WERI-Rb-1 (cell line): ENCODE results near the gene ODAD4.

Experiments
- DNase-seq: peaks from one replicate; pipeline ENCODE4 v3.0.0-alpha.2; 2020
- H3K27ac ChIP-seq: fragments of 250-450 bp; sonication (Bioruptor Pico); 2 replicates; pipeline ENCODE4 v1.5.1; 2020; ENCODE audit warnings: mild to moderate bottlenecking, moderate library complexity
- H3K27me3 ChIP-seq: fragments of 250-450 bp; sonication (Bioruptor Pico); 2 replicates; pipeline ENCODE4 v1.5.1; 2021; ENCODE audit warnings: mild to moderate bottlenecking, low read depth, moderate library complexity; ENCODE audit not compliant: insufficient read depth, severe bottlenecking
- H3K36me3 ChIP-seq: fragments of 250-450 bp; sonication (Bioruptor Pico); 2 replicates; pipeline ENCODE4 v1.5.1; 2020; ENCODE audit warnings: mild to moderate bottlenecking, moderate library complexity
- H3K4me3 ChIP-seq: 2 replicates; pipeline ENCODE4 v1.5.1; 2011; ENCODE audit warnings: low read depth, mild to moderate bottlenecking, control low read depth, low read length
- H3K9me3 ChIP-seq: fragments of 250-450 bp; sonication (Bioruptor Pico); 2 replicates; pipeline ENCODE4 v1.5.1; 2021; ENCODE audit warnings: mild to moderate bottlenecking, moderate library complexity; ENCODE audit not compliant: severe bottlenecking
- CTCF ChIP-seq: IDR thresholded peaks from 2 replicates; pipeline ENCODE4 v1.5.1; 2011; ENCODE audit warnings: low read depth, mild to moderate bottlenecking, control low read depth, inconsistent platforms, low read length

ODAD4 gene

DNA sequence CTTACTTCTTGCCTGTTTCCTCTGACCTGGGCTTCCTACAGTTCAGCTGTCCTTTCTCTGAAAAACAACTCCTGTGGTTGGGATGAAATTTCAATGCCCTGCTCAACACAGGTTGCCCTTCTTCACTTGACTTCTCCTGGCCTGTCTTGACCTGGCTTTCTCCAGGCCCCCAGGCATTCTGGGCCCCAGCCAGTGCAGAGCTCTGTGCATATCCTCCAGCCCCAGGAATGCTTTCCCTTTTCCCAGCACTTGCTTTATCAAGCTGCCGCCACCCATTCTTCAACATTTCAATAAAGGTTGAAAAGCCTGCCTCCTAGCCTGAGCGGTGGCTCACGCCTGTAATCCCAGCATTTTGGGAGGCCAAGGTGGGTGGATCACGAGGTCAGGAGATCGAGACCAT is 10.8 kb downstream of the ODAD4 start:
- no peak overlapping the region for H3K27ac ChIP-seq
- DNase-seq, result no peak
- H3K9me3 ChIP-seq, result no peaks in the 10 kb centered on the region
- H3K27me3 ChIP-seq, result no peaks in the 10 kb centered on the region
- no peak overlapping the region for H3K4me3 ChIP-seq
- peaks cover 11% of the 10 kb centered on the region for H3K36me3 ChIP-seq
- no peak for TF ChIP-seq CTCF

DNA sequence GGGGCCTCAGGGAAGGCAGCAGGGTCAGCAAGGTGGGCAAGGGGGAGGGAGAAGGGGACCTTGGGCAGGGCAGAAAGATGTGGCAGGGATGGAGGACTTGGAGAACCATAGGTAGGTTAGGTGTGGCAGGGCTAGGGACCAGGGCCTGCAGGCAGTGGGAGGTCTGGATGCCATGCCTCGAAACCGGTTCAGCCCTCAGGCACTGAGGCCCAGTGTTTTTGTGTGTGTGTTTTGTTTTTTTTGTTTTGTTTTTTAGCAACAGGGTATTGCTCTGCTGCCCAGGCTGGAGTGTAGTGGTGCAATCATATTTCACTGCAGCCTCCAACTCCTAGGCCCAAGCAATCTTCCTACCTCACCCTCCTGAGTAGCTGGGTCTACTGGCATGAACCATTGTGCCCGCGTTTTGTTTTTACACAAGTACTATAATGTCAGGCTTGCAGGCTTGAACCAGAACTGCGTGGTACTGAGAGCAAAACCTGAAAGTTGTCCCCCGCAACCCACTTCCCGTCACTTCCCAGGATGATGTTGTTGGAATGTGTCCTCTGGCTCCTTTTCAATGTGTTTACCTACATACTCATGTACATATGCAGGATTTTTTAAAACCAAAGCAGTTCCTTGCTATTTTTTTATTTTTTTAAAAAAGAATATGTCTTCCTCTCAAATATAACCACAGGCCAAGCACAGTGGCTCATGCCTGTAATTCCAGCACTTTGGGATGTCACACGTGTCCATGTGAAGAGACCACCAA is 12.4 kb downstream of the ODAD4 start:
- Histone ChIP-seq H3K9me3 (no peaks in the 10 kb centered on the region), H3K27ac (no peak overlapping the region), H3K27me3 (no peaks in the 10 kb centered on the region), H3K36me3 (no peaks in the 10 kb centered on the region; the same call in 1 of the 2 replicates), H3K4me3 (no peak overlapping the region)
- no peak for DNase-seq
- no peak for TF ChIP-seq CTCF

- no peak overlapping the region for H3K27ac ChIP-seq
- TF ChIP-seq CTCF, result no peak
- H3K36me3 ChIP-seq, result no peaks in the 10 kb centered on the region; the same call in 1 of the 2 replicates
- no peaks in the 10 kb centered on the region for H3K27me3 ChIP-seq
- H3K9me3 ChIP-seq, result no peaks in the 10 kb centered on the region
- DNase-seq, result no peak
- no peak overlapping the region for H3K4me3 ChIP-seq
These were observed 13.1 kb downstream of the ODAD4 start for GRCh38 chr17:41943492-41943891.

DNA sequence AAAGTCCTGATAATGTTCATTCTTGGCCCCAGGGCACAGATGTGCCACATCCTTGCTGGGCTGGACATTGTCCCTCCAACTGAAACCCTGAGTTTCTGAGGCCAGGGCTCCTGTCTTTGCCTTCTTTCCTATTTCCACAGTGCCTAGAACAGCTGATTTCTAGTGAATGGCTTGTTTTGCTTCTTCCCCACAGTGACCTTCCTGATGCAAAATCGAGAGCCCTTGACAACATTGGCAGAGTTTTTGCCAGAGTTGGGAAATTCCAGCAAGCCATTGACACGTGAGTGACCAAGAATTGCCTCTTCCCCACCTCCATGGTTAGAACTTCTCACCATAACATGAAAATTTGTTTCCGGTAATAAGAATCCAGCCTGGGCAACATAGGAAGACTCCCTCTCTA is 14.5 kb downstream of the ODAD4 start:
- Histone ChIP-seq H3K27me3 (no peaks in the 10 kb centered on the region), H3K36me3 (peaks cover 11% of the 10 kb centered on the region), H3K4me3 (no peak overlapping the region), H3K9me3 (no peaks in the 10 kb centered on the region), H3K27ac (no peak overlapping the region)
- no peak for DNase-seq
- no peak for TF ChIP-seq CTCF

DNA sequence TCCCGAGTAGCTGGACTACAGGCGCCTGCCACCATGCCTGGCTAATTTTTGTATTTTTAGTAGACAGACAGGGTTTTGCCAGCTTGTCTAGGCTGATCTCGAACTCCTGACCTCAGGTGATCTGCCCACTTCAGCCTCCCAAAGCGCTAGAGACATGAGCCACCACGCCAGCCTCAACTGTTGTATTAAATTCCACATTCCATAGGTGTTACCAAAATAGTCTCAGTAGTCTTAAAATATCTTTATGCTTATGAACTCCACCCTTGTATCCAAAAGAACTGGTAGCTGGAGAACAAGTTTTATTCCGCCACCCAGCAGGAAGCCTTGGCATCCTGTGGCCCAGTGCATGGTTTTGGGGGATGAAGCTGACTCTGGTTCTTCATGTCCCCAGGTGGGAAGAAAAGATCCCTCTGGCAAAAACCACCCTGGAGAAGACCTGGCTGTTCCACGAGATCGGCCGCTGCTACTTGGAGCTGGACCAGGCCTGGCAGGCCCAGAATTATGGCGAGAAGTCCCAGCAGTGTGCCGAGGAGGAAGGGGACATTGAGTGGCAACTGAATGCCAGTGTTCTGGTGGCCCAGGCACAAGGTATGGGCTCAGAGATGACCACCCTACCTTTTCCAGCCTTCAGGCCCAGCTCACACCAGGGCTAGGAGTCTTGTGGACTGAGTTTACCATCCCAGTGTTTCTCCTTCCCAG is 18.5 kb downstream of the ODAD4 start:
- no peak for TF ChIP-seq CTCF
- Histone ChIP-seq H3K9me3 (no peaks in the 10 kb centered on the region), H3K36me3 (peaks cover 20% of the 10 kb centered on the region), H3K4me3 (no peak overlapping the region), H3K27me3 (no peaks in the 10 kb centered on the region), H3K27ac (no peak overlapping the region)
- no peak for DNase-seq

DNA sequence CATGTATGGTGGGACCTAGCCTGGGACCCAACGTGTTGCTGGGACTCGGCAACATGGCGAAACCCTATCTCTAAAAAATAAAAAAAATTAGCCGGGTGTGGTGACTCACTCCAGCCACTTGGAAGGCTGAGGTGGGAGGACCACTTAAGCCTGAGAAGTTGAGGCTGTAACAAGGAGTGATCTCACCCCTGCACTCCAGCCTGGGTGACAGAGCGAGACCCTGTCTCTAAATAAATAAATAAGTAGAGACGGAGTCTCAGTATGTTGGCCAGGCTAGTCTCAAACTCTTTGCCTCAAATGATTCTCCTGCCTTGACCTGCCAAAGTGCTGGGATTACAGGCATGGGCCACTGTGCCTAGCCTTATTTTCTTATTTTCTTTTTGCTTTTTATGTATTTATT is 26.1 kb downstream of the ODAD4 start:
- H3K4me3 ChIP-seq, result no peak overlapping the region
- no peaks in the 10 kb centered on the region for H3K9me3 ChIP-seq
- H3K27me3 ChIP-seq, result no peaks in the 10 kb centered on the region
- no peaks in the 10 kb centered on the region; the same call in 1 of the 2 replicates for H3K36me3 ChIP-seq
- no peak overlapping the region for H3K27ac ChIP-seq
- no peak for TF ChIP-seq CTCF
- no peak for DNase-seq
